ENCODE measurements around the gene MATK.

The MATK gene

GRCh38 chr19:3785451-3785937 is 687 bp downstream of the MATK start:
- no peak for DNase-seq

GRCh38 chr19:3784607-3785450 is 1.4 kb downstream of the MATK start:
- no peak for DNase-seq

GRCh38 chr19:3783660-3784584 is 2.3 kb downstream of the MATK start:
- no peak for DNase-seq

GRCh38 chr19:3782903-3783302 is 3.3 kb downstream of the MATK start:
- DNase-seq: no peak

- no peak for DNase-seq
Measured at GRCh38 chr19:3782330-3782729, 3.9 kb downstream of the MATK start.

GRCh38 chr19:3781603-3782002 is 4.6 kb downstream of the MATK start:
- DNase-seq: no peak

- DNase-seq: no peak
Measured at GRCh38 chr19:3780786-3781304, 5.3 kb downstream of the MATK start.

GRCh38 chr19:3778899-3779723 is 7.1 kb downstream of the MATK start:
- DNase-seq: no peak

GRCh38 chr19:3778104-3778867 is 7.9 kb downstream of the MATK start:
- DNase-seq: no peak

GRCh38 chr19:3776479-3777040 is 9.6 kb downstream of the MATK start:
- DNase-seq: no peak

- DNase-seq: no peak
Measured at GRCh38 chr19:3775831-3776230, 10.3 kb downstream of the MATK start.

GRCh38 chr19:3775374-3775711 is 10.8 kb downstream of the MATK start:
- no peak for DNase-seq

GRCh38 chr19:3774621-3775373 is 11.4 kb downstream of the MATK start:
- no peak for DNase-seq

- DNase-seq: no peak
Measured at GRCh38 chr19:3773814-3774515, 12.2 kb downstream of the MATK start.

- no peak for DNase-seq
Measured at GRCh38 chr19:3771906-3772455, 14.2 kb downstream of the MATK start, which contains the start of gene RAX2. TSS of gene RAX2 (minus strand) at chr19:3772228. CDS start at chr19:3771742, 486 bp downstream.

- DNase-seq: no peak
Measured at GRCh38 chr19:3771000-3771905, 14.9 kb downstream of the MATK start.

- no peak for DNase-seq
Measured at GRCh38 chr19:3770136-3770999, 15.8 kb downstream of the MATK start.

- DNase-seq: no peak
Measured at GRCh38 chr19:3769494-3769893, 16.7 kb downstream of the MATK start.

All from NCI-H2081 treated with DMSO at 0.1 percent for 48 hours (cell line).